C1 segment of cervical spinal cord (tissue), 14 donors: Measurements from ENCODE around the gene NEMP2.

Source experiments
- DNase-seq, 14 donors: peaks; one replicate each; lab custom pipeline; 2025; lab: John Stamatoyannopoulos, UW

Gene NEMP2

GRCh38 chr2:190458352-190459107 lies 76.0 kb downstream of the NEMP2 start:
- no peak for DNase-seq

GRCh38 chr2:190457256-190457655 lies 77.3 kb downstream of the NEMP2 start:
- DNase-seq = no peak

- DNase-seq = no peak
Observed at GRCh38 chr2:190456833-190457232, 77.7 kb downstream of the NEMP2 start.

- DNase-seq = no peak
Observed at GRCh38 chr2:190455358-190456095, 79.0 kb downstream of the NEMP2 start.

- DNase-seq = no peak
Observed at GRCh38 chr2:190454795-190455194, 79.7 kb downstream of the NEMP2 start.
